Measurements from ENCODE around the gene DFFB.

DFFB gene

DNA sequence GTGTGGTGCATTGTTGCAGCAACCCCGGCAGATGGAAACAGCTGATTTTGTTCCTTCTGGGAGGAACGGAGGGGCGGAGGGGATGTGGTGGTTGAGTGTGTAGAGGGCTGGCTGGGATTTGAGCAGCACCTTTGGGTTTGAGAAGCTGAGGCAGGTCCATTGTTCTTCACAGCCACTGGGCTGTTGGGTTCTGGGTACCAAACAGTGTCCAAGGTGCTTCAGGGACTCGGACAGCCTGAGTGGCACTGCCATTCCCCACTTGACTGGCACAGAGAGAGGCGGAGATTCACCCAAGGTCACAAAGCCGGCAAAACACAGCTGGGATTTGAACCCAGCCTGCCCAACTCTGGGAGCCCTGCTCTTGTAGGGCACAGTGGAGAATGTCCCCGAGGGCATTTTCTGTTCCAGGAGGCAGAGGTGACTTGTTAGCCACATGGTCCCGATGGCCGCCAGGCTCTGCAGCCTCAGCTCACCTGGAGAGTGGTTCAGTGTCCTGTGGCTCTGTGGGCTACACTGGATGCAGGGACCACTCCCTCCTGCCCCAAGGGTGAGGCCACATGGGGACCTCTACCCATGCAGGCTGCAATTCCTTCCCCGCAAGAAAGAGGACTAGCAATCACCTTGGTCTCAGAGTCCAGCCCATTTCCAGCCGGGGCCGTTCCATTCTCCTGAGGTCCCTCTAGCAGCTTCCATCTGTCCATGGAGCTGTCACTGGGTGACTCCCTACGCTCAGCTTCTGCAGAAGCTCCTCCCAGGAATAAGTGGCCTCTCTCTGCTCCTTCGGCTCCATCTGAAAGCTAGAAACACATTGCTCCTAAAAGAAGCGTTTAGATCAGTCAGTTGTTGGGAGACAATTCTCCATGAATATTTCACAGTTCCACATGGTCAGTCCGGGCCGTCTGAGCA, 74.0 kb downstream of the DFFB start:
- no peak for DNase-seq

DNA sequence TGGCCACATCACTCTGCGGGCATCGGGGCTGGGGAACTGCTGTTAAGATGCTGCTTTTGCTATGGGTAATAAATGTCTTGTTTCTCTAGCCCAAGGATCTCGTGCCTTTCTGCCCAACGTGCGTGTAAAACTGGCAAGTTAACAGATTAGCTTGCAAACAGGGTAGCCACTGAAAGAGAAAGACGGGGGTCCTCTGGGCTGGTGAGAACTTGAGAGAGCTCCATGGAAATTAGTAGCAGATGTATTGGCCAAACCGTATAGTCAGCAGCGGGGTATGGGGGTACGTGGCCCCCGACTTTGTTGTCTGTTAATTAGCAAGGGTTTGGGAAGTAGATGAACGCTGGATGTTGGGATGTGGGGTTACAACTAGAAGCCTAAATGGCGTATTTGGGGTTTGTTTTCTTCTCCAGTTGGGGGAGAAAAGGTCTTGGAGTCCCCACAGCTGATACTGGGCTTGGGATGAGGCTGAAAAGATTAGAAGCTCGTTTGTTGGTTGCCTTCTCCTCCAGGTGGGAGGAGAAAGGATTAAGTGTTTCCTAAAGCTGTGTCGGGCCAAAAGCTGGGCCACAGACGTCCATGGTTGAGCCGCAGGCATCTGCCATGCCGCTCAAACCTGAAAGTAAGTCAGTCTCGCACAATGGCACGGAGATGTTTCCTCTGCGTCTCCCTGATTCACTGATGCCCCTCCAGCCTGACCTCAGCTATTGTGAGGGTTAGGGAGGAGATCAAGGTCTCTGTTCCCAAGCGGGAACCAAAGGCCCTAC, 75.1 kb downstream of the DFFB start:
- DNase-seq = no peak
